Activated CD4-positive, CD25-positive, alpha-beta regulatory T cell treated with anti-CD3 and anti-CD28 coated beads, Interleukin-2, amount 50 U/mL, for 24 hours (primary cell): ENCODE measurements around the gene BANK1.

Source experiments
- ATAC-seq, 2 donors: fragments of 150-1000 bp; cut with Tn5 transposase; one replicate each; pipeline ENCODE4 v1.10.0; 2021; ENCODE audit warnings: mild to moderate bottlenecking in 1 of 2, moderate library complexity in 1 of 2

The BANK1 gene

DNA sequence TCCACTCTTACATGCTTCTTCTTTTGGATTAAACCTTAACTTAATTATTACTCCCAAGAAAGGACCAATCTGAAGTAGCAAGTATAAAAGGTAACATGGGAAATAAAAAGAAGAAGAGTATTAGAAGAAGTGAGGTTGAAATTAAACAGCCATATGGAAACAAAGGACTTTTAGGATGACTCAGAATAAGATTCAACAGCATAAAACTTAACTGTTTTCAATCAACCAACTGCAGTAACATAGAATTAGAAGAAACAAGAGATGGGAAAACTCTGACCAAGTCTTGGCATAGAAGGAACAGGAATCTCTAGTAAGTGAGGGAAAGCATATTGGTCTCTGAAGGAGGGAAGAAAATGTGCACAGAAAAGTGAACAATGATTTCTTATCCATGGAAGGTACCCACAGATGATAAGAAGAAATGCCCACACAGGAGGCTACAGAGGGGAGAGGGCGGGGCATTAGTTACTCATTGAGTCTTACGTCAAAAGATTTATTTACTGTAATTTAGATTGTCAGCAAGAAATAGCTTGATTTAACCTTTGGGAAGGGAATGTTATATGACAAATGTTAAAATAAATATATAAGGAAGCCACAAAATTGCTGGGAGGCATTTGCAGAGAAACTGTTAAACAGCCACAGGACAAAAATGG, 177.3 kb downstream of the BANK1 start:
- ATAC-seq: no peak

GRCh38 chr4:101968364-101968763, 177.8 kb downstream of the BANK1 start:
- no peak for ATAC-seq

GRCh38 chr4:101969965-101970364, 179.4 kb downstream of the BANK1 start:
- ATAC-seq: no peak

DNA sequence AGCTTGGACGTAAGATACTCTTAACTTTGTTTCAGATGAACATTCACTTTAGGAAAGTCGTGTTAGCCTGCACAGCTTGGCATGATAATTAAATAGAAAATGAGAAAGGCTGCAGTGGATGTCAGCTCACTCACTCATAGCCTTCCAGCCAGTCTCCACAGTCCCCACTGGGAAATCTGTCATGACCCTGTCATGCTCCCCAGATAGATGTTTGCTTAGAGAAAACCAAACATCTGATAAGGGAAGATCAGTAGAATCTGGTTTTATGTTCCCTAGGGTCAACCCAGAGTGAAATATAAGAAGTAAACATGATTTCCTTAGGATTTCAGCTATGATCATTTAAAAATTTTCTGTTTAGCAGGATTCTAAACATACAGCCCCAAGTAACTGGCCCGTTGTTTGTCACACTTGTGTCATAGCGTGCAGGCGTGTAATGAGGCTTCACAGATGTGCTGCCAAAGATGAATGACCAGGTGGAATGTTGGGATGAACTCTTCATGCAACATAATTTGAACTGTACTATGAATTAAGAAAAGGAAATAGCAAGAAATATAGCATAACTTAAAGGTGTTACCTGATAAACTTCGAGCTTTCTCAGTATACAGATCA, 180.1 kb downstream of the BANK1 start:
- no peak for ATAC-seq

DNA sequence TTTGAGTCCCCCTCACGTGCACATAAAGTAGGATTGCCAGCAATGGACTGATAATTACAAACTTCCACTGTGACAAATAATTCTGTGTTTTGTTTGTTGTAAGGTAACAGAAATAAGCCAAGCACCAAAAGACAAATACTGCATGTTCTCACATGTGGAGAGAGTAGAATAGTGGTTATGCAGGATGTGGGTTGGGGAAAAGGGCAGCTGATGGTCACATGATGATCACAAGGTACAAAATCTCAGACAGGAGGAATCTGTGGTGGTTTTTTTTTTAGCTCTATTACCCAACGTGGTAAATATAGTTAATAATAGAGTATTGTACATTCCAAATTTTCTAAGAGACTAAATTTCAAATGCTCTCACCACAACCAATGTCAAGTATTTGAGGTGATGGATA, 182.3 kb downstream of the BANK1 start:
- ATAC-seq: no peak

GRCh38 chr4:101973361-101973760, 182.8 kb downstream of the BANK1 start:
- ATAC-seq: no peak

- ATAC-seq: no peak
These were observed 186.5 kb downstream of the BANK1 start for GRCh38 chr4:101977076-101977475.

DNA sequence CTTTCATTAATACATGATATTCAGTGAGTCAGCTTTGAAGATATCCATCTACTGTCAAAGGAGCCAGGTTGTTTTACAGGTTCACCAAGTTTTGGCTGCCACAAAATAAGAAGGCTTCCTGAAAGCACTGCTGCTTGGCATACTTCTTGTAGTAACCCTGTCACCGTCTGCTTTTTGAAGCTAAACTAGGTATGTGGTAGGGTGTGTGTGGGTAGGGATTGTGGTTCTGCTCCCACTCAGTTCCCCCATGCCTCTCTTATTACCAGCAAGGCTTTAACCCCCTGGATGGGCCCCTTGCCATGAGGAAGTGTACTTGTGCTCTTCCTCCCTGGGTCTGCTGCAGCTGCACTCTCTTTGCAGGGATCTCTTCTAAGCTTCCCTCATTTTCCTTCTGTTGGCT, 191.2 kb downstream of the BANK1 start:
- no peak for ATAC-seq

- no peak for ATAC-seq
These were observed 193.3 kb downstream of the BANK1 start for GRCh38 chr4:101983835-101984234.

GRCh38 chr4:101987623-101988243, 197.2 kb downstream of the BANK1 start:
- no peak for ATAC-seq

GRCh38 chr4:101989551-101989950, 199.0 kb downstream of the BANK1 start:
- ATAC-seq: no peak

DNA sequence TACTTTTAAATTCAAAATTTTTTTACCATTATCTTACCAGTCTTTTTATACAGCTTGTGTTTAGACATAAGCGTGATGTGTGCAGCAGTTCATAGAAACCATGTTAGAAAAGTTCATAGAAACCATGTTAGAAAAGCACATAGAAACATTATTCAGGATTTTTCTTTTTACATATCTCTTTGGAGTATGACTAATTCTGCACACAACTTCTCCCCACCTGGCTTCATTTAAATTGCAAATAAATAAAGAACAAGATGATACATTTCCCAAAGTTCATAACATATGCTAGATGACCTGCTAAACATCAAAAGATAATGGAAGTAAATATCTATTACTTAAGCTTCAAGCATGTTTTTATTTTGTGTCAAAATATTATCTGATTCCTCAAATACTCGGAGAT, 201.9 kb downstream of the BANK1 start:
- ATAC-seq: no peak

DNA sequence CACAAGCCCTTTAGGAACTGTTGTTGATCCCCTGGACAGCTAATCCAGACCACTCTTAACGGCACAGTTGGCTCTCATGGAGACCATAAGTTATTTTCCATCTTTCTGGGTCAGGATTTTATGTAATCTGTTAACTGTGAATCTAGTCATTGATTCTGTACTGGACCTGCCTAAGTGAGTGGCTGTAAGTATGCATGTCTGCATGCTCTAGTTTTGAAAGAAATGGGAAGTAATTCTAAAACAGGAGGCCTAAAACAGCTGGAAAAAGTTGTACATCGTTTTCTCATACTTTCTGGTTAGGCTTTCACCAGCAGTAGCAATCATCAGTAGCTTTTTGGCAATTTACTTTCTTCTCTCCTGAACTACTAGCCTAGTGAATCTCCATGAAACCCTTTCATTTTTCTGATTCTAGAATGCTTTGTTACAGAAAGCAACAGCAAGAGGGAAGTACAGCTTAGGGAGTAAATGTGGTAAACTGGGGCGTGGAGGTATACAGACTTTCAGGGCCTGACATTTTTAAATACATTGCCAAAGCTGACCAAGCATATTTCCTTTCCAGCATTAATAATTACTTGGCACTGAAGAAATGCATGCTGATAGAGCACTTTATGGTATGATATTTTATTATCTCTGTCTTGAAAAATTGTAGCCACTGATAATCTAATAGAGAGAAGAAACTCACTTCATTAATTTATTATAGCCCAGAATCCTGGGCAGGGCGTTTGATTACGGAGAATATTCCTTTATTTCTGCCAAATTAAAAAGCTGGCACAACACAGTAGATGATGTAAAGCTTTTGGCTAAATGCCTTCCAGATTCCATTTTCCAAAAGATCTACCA, 202.7 kb downstream of the BANK1 start:
- no peak for ATAC-seq

DNA sequence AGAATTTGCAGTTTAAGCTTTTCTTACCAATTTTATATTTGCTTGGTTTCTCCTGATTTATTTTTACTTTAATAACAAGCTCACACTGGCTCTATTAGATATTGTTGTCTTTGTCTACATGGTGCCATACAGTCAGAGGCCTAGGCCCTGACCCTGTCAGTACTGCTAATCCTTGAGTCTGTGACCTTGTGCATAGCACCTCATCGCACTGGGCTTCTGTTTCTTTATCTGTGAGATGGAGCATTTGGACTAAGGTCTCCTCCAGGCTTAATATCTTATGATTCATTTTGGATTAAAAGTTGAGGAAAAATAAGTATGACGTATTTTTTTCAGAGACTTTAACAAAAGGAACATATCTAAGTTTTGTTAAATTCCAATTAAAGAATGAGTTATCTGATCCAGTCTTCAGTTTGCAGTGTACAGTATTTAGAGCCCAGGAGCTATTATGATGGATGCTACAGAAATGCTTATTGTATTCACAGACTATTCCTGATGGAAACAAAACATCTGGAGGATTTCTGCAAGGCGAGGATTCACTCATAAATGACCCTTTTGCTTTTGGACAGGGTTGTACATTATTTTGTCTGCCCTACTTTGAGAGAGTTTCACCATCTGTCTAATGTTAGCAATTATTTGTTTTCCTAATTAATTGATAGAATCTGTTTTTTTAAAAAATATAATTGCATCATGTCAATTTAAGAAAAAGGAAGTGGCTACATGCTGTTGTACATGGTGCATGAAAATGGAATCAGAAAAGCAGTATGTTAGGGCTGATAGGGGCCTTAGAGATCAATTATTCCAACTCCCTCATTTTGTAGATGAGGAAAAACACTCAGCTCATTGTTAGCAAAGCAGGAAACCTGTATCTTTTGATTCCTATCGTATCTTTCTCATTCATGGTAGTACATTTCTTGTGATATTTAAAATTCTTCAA, 203.6 kb downstream of the BANK1 start:
- ATAC-seq: no peak

DNA sequence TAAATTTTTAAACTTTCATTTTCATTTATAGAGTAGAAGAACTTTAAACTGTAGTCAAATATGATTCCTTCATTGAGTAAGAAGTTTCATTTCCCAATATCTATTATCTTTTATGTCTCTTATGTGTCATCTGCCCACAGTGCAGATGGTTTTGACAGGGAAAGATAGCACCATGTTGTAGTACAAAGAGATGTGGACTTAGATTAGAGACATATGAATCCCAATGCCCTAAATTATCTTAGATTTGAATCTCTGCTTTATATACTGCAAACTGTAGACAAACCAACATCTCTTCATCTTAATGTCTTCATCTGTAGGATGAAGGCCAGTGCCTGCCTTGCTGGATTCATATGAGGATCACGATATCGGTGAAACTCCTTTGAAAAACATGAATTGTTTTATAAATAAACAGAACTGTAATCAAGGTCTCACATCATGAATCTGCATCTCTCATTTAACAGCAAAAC, 217.5 kb downstream of the BANK1 start:
- ATAC-seq: peak; percentile 67 to 69

GRCh38 chr4:102008711-102009110, 218.2 kb downstream of the BANK1 start:
- ATAC-seq: no peak

DNA sequence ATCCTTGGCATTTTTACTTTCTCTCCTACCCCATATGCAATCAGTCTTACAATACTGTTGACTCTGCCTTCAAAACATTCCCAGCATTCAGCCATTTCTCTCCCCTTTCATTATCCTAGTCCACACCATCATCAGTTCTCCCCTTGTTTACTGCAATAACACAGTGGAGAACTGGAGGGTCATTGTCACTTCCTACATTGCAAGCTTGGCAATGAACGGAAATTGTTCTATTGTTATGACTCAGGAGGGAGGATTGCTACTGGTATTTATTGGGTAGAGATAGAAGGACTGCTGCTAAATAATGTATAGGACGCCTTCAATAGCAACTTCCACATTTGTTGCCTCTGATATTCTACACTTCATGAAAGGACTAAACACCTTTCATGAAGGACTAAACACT, 231.8 kb downstream of the BANK1 start:
- no peak for ATAC-seq

DNA sequence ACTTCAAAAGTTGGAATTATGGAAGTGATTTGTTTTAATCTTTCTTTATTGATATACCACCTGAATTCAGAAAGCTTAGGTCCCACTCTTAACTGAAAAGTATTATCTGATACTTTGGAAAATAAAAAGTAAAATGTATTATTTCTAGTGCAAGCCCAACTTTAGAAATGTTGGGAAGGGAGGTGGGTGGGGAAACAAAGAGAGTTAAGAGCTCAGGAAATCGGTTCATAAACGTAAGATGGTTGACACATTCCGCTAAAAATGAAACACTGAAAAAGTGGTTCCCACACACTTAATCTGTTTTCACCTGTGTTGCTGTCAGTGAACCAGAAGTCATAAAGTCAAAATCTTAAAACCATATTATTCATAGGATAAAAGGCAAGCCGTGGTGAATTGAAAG, 237.4 kb downstream of the BANK1 start:
- no peak for ATAC-seq

DNA sequence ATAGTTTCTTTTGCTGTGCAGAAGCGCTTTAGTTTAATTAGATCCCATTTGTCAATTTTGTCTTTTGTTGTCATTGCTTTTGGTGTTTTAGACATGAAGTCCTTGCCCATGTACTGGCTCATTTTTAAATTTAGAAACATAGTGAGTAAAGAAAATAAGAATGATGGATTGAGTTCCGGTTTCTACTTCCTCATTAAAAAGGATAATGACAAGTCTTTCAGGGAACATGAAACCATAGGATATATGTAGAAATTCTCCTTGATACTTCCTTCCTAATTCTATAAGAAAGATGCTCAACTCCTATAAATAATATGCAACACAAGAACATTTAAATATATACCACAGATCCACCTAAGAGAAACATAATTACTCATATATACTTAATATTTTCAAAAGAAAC, 240.9 kb downstream of the BANK1 start:
- no peak for ATAC-seq

DNA sequence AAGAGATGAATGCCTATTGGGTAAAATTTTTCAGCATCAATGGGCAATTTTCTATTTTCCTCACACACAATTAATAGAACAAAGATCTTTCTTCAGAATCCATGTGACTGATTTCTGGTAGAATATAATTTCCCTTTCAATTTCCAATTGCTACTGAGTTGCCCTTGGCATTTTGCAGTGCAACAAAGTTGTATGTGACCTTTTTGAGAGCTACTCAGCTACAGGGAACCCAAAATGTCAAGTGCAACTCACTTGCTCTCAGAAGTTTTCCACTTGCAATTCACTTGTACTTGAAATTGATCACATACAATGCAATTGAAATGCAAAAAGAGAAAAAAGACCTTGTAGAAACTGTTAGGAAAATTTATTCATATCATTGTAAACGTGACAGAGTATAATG, 245.5 kb downstream of the BANK1 start:
- no peak for ATAC-seq

DNA sequence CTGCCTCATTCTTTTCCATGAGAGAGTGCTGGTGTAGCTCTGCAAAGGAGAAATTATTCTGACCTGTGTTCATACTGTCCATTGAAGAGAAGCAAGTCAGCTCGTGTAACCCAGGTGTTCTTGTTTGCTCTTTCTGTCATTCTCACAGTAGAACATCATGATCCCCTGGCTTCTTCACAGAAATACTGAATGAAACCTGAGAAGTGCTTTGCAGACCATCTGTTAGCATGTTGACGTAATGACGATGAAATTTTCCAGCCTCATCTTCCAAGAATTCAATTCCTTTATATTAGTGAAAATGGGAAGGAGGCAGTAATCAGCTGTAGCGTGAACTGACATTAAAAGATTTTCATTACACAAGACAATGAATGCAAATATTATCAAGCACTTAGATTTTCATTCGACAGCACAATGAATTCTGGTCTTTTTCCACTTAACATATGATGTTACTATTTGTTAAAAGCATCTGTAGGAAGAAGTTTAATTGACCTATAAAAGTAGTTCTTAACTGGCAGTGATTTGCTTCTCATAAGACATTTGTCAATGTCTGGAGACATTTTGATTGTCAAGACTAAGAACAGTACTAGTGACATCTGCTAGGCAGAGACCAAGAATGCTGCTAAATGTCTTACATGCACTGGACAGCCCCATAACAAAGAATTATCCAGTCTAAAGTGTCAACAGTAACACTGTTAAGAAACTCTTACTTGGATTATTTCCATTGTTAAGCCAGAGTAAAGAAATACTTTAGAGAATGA, 246.3 kb downstream of the BANK1 start:
- ATAC-seq: no peak
